Measurements from ENCODE around the gene MT1F. TPM values are rescaled to one million over a fixed set of nuclear protein-coding genes. Genes with fewer than 3 reads are reported as not detected.

Gene MT1F
- total and polyA plus RNA-seq, 2 donors (not counting 1 experiment from before 2014, with no cell fraction given) = 4.3 to 5.3 TPM

- H3K27me3 Mint-ChIP-seq = peaks cover 86% of the 10 kb centered on the region
- H3K4me3 Mint-ChIP-seq = no peak within 1 kb of the TSS
Measured at GRCh38 chr16:56669005-56669839, 11.5 kb downstream of the MT1F start, which contains the start of gene MT1H. Gene MT1H (plus strand): TSS chr16:56669814. CDS start chr16:56669885, 71 bp downstream.

More at GRCh38 chr16:56669005-56669839, 11.5 kb downstream of the MT1F start, which contains the start of gene MT1H:
- peaks cover 9% of the 10 kb centered on the region for H3K4me1 Mint-ChIP-seq
- no peaks in the 10 kb centered on the region for H3K79me2 ChIP-seq (ENCODE audit: control insufficient read depth, insufficient read depth, low read length)
- no peak within 1 kb of the TSS for H3K27ac Mint-ChIP-seq
- DNase-seq (no peak), ATAC-seq (ENCODE audit: low read depth) (no peak)
- no peak within 1 kb of the TSS for H3K27ac ChIP-seq (ENCODE audit: low read length in 2 of 2)
- H3K4me1 ChIP-seq (ENCODE audit: control insufficient read depth in 2 of 2, insufficient read depth in 2 of 2, low read length in 2 of 2) = peaks cover 6 to 7% of the 10 kb centered on the region in 2 donors
- peaks cover 0 to 3% (median 0%) of the 10 kb centered on the region in 3 donors for H3K9me3 ChIP-seq (ENCODE audit: control extremely low read depth in 1 of 3, control insufficient read depth in 2 of 3, insufficient read depth in 1 of 3, low read length in 2 of 3)
- H4K20me1 ChIP-seq (ENCODE audit: control insufficient read depth, insufficient read depth, low read length, poor library complexity, severe bottlenecking) = no peaks in the 10 kb centered on the region
- H2AFZ ChIP-seq (ENCODE audit: insufficient read depth, low read depth, low read length, poor library complexity, severe bottlenecking) = no peak within 1 kb of the TSS
- H3K9ac ChIP-seq (ENCODE audit: low read length) = no peak within 1 kb of the TSS
- no peaks in the 10 kb centered on the region for H3K9me3 Mint-ChIP-seq (ENCODE audit: insufficient read depth)
- H3K4me3 ChIP-seq (ENCODE audit: control extremely low read depth in 1 of 5, extremely low read depth in 1 of 5, insufficient read depth in 1 of 5, low read depth in 2 of 5, low read length in 4 of 5) = no peak within 1 kb of the TSS
- no peak within 1 kb of the TSS for H3K4me2 ChIP-seq (replicated peaks; ENCODE audit: low read depth, low read length, poor library complexity, severe bottlenecking)
- TF ChIP-seq CTCF (IDR thresholded peaks at IDR 0.05) (no peak), EZH2 (IDR thresholded peaks at IDR 0.05; ENCODE audit: borderline replicate concordance, insufficient read depth, low read depth, low read length, poor library complexity, severe bottlenecking) (no peak)
- H3K27me3 ChIP-seq (replicated peaks in 1 of 4; ENCODE audit: control extremely low read depth in 1 of 4, control insufficient read depth in 3 of 4, insufficient read depth in 4 of 4, low read length in 3 of 4) = peaks cover 0 to 75% (median 32%) of the 10 kb centered on the region in 4 experiments
- WGBS (ENCODE audit: insufficient coverage) = 9% methylated on average over 37 of the region's 38 CpGs
- ChIA-PET POLR2A (no interaction called here), CTCF (interaction anchor here (0.7 kb wide), 1 partner anchor 33 kb away, joined by 3 read pairs; no protein-coding TSS in a partner anchor)
- no peaks in the 10 kb centered on the region for H3K36me3 ChIP-seq (replicated peaks in 1 of 2; ENCODE audit: control extremely low read depth in 1 of 2, control insufficient read depth in 1 of 2, extremely low read depth in 1 of 2, insufficient read depth in 2 of 2, low read length in 1 of 2)
- intact Hi-C loops (cut with micrococcal nuclease) = no loop called here
